Measurements from ENCODE around the gene THSD8. TPM values are rescaled to one million over a fixed set of nuclear protein-coding genes. Genes with fewer than 3 reads are reported as not detected.

THSD8 gene
- total RNA-seq = 10 to 100 TPM; 31.0 to 48.2 TPM

- H3K4me1 Mint-ChIP-seq = peaks cover 29% of the 10 kb centered on the region
- DNase-seq (peak; percentile 87), ATAC-seq (peak; percentile 58)
- no peaks in the 10 kb centered on the region for H3K9me3 Mint-ChIP-seq (ENCODE audit: low read depth)
- H3K36me3 Mint-ChIP-seq (ENCODE audit: low read depth) = peaks cover 14% of the 10 kb centered on the region
- POLR2A ChIA-PET = no interaction called here
- H3K27me3 Mint-ChIP-seq = no peaks in the 10 kb centered on the region
- CTCF ChIA-PET = interaction anchor here (0.5 to 15.0 kb wide), 13 partner anchors 10 to 164 kb away, joined by 3 to 451 read pairs (median 4); partner anchors contain the start of gene HOOK2
- H3K27ac Mint-ChIP-seq = peak within 1 kb of the TSS; percentile 78
- intact Hi-C loops (cut with DNase I, micrococcal nuclease) = loop anchor here (1.0 to 5.0 kb wide), 2 partner anchors 46 to 67 kb away; partner anchors contain the start of gene TRIR (in 1 of the 2)
- peak within 1 kb of the TSS; percentile 87 for H3K4me3 Mint-ChIP-seq
Observed at GRCh38 chr19:12801466-12802266, at the start of gene THSD8, which contains the start of gene PRDX2. Gene THSD8 (plus strand): TSS chr19:12802069. CDS start chr19:12802072, 3 bp downstream. Gene PRDX2 (minus strand): TSS chr19:12801800. CDS start chr19:12801261, 539 bp downstream.

DNA sequence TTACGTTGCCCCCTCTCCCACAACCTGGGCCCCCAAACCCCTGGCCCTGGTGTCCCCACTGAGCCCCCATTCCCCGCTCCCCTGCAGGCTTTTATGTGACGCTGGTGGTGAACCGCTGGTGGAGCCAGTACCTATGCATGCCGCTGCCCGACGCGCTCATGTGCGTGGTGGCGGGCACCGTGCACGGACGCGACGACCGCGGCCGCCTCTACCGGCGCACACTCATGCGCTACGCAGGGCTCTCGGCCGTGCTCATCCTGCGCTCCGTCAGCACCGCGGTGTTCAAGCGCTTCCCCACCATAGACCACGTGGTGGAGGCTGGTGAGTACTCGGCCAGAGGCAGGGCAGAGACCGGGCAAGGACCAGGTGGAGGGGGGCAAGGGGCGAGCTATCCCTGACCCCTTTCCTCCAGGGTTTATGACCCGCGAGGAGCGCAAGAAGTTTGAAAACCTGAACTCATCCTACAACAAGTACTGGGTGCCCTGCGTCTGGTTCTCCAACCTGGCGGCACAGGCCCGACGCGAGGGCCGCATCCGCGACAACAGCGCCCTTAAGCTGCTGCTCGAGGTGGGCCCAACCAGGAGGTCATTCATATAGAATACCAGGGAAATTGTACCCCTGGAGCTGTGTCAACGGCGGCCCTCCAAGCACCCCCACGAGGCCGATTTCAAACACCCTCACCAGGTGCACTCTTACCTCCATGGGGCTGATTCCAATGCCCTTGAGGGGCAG lies 47.2 kb upstream of the THSD8 start:
- Mint-ChIP-seq H3K27me3 (peaks cover 32% of the 10 kb centered on the region), H3K4me3 (no peak overlapping the region), H3K9me3 (ENCODE audit: low read depth) (no peaks in the 10 kb centered on the region), H3K4me1 (peaks cover 5% of the 10 kb centered on the region), H3K36me3 (ENCODE audit: low read depth) (no peaks in the 10 kb centered on the region), H3K27ac (no peak overlapping the region)
- intact Hi-C loops (cut with DNase I, micrococcal nuclease) = loop anchor here in 1 of 2 experiments (5.0 kb wide), 1 partner anchor 37 kb away; no protein-coding TSS in a partner anchor
- DNase-seq (no peak), ATAC-seq (no peak)
- CTCF ChIA-PET = interaction anchor here (0.6 to 1.7 kb wide), 8 partner anchors 11 to 1055 kb away, joined by 3 to 8 read pairs (median 3); no protein-coding TSS in a partner anchor
- POLR2A ChIA-PET = no interaction called here

DNA sequence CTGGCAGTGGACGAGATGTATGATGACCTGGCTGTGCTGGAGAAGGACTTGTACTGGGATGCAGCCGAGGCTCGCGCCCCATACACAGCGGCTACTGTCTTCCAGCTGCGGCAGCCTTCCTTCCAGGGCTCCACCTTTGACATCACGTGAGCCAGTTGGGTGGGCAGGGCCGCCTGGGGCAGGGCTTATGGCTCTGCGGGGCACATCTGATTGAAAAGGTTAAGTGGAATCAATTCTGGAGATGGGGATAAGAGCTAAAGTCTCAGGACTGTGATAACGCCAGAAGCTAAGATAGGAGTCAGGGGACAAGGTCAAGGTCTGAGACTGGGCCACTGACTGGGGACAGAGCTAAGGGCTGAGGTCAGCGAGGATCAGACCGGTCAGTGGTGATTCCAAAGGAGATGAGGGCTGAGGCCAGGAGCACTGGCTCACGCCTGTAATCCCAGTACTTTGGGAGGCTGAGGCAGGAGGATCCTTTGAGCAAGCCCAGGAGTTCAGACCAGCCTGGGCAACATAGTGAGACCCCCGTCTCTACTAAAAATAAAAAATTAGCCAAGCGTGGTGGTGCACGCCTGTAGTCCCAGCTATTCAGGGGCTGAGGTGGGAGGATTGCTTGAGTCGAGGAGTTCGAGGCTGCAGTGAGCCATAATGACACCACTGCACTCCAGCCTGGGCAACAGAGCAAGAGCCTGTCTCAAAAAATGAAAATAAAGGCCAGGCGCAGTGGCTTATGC lies 45.6 kb upstream of the THSD8 start:
- Mint-ChIP-seq H3K27ac (no peak overlapping the region), H3K9me3 (ENCODE audit: low read depth) (no peaks in the 10 kb centered on the region), H3K27me3 (peaks cover 25% of the 10 kb centered on the region), H3K4me3 (no peak overlapping the region), H3K4me1 (peaks cover 6% of the 10 kb centered on the region), H3K36me3 (ENCODE audit: low read depth) (no peaks in the 10 kb centered on the region)
- ATAC-seq (no peak), DNase-seq (no peak)
- POLR2A ChIA-PET = no interaction called here
- intact Hi-C loops (cut with DNase I, micrococcal nuclease) = loop anchor here in 1 of 2 experiments (5.0 kb wide), 1 partner anchor 39 kb away; no protein-coding TSS in a partner anchor
- CTCF ChIA-PET = interaction anchor here (1.0 to 12.1 kb wide), 5 partner anchors 9 to 115 kb away, joined by 3 to 153 read pairs (median 6); partner anchors contain the start of gene THSD8

GRCh38 chr19:12757544-12758274 lies 44.2 kb upstream of the THSD8 start:
- Mint-ChIP-seq H3K27ac (no peak overlapping the region), H3K4me3 (peak overlapping the region; percentile 19), H3K4me1 (peaks cover 6% of the 10 kb centered on the region), H3K36me3 (ENCODE audit: low read depth) (no peaks in the 10 kb centered on the region), H3K9me3 (ENCODE audit: low read depth) (no peaks in the 10 kb centered on the region), H3K27me3 (peaks cover 20% of the 10 kb centered on the region)
- CTCF ChIA-PET = interaction anchor here (0.6 to 14.7 kb wide), 30 partner anchors 8 to 1108 kb away, joined by 3 to 451 read pairs (median 4); partner anchors contain the start of genes FBXW9, GET3, JUNB and MAN2B1
- intact Hi-C loops (cut with DNase I, micrococcal nuclease) = loop anchor here (1.0 to 5.0 kb wide), 4 partner anchors 20 to 193 kb away; partner anchors contain the start of gene GET3 (in 1 of the 2)
- POLR2A ChIA-PET = no interaction called here
- DNase-seq (peak; percentile 83), ATAC-seq (peak; percentile 84)

GRCh38 chr19:12759686-12760085 lies 42.2 kb upstream of the THSD8 start:
- POLR2A ChIA-PET = interaction anchor here (0.6 kb wide), 1 partner anchor 65 kb away, joined by 4 read pairs; no protein-coding TSS in a partner anchor
- CTCF ChIA-PET = interaction anchor here (0.6 to 14.7 kb wide), 22 partner anchors 10 to 489 kb away, joined by 3 to 451 read pairs (median 4); partner anchors contain the start of genes GET3, JUNB, PRDX2 and RNASEH2A

DNA sequence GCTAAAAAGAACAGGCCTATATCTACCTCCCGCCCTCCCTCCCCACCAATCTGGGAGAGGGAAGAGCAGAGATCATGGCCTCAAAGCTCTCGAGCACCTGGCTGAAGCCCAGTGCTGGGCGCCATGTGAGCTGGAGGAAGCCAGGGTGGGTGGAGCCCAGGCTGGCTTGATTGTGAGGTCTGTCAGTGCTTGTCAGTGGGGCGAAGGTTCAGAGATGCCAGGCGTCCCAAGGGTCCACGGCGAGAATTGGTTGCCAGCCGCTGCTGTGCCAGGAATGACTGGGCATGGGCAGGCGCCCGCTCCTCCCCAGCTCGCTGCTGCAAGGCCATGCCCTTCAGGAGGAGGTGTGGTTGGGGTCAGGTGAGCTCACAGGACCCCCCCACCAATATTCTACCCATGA lies 38.8 kb upstream of the THSD8 start:
- intact Hi-C loops (cut with DNase I, micrococcal nuclease) = no loop called here
- Mint-ChIP-seq H3K4me1 (peaks cover 8% of the 10 kb centered on the region), H3K27ac (no peak overlapping the region), H3K27me3 (peaks cover 1% of the 10 kb centered on the region), H3K4me3 (no peak overlapping the region), H3K36me3 (ENCODE audit: low read depth) (no peaks in the 10 kb centered on the region), H3K9me3 (ENCODE audit: low read depth) (no peaks in the 10 kb centered on the region)
- ATAC-seq = no peak
- ChIA-PET CTCF (interaction anchor here (0.7 to 14.7 kb wide), 7 partner anchors 9 to 238 kb away, joined by 3 to 451 read pairs (median 4); partner anchors contain the start of genes JUNB, PRDX2 and THSD8), POLR2A (no interaction called here)
- no peak for DNase-seq

More at GRCh38 chr19:12759686-12760085, 42.2 kb upstream of the THSD8 start:
- Mint-ChIP-seq H3K4me3 (no peak overlapping the region), H3K27me3 (peaks cover 15% of the 10 kb centered on the region), H3K4me1 (peaks cover 6% of the 10 kb centered on the region), H3K27ac (no peak overlapping the region), H3K36me3 (ENCODE audit: low read depth) (no peaks in the 10 kb centered on the region), H3K9me3 (ENCODE audit: low read depth) (no peaks in the 10 kb centered on the region)
- no peak for ATAC-seq
- intact Hi-C loops (cut with DNase I, micrococcal nuclease) = loop anchor here (1.0 to 5.0 kb wide), 3 partner anchors 37 to 88 kb away; no protein-coding TSS in a partner anchor
- no peak for DNase-seq

DNA sequence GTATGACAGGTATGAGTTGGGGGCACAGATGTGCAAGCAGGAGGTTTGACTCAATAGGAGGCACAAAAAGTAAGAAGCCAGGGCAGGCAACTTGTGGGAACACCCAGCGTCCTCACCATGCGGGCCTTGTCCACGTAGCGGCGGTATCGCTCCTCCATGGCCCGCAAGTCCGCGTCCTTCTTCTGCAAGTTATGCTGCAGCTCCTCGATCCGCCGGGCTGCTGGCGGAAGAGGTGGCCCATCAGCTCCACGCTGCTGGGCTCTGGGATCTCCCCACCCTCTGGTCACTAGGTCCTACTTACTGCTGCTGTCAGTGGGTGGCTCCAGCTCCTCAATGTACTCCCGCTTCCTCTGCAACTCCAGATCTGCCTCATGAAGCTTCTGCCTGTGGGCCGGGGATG lies 37.2 kb upstream of the THSD8 start:
- Mint-ChIP-seq H3K36me3 (ENCODE audit: low read depth) (no peaks in the 10 kb centered on the region), H3K9me3 (ENCODE audit: low read depth) (no peaks in the 10 kb centered on the region), H3K4me1 (peaks cover 12% of the 10 kb centered on the region), H3K27ac (no peak overlapping the region), H3K27me3 (no peaks in the 10 kb centered on the region), H3K4me3 (no peak overlapping the region)
- DNase-seq (no peak), ATAC-seq (no peak)
- intact Hi-C loops (cut with DNase I, micrococcal nuclease) = no loop called here
- CTCF ChIA-PET = interaction anchor here (0.6 to 14.7 kb wide), 10 partner anchors 12 to 173 kb away, joined by 3 to 451 read pairs (median 9); partner anchors contain the start of genes CALR, JUNB, PRDX2 and RNASEH2A
- POLR2A ChIA-PET = interaction anchor here (1.0 kb wide), 1 partner anchor 31 kb away, joined by 4 read pairs; no protein-coding TSS in a partner anchor

DNA sequence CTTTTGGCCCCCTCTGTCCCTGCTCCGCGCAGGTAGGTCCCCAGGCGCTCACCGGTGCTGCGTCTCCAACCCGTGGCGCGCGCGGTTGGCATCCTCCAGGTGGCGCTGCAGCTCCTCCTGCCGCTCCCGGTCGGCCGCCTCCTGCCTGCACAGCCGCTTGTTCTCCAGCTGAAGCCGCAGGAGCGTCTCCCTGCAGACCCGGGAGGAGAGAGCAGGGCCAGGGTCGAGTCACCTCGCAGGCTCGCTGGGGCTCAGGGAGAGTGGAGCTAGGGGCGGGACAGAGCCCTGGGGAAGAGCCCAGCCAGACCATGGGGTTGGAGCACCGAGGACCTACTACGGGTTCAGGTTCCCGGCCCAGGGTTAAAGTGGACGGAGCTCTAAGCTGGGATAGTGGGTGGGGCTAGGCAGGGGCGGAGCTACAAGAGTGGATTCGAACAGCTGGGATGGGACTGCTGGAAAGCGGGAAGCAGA lies 35.8 kb upstream of the THSD8 start:
- no peaks in the 10 kb centered on the region for H3K27me3 Mint-ChIP-seq
- H3K27ac Mint-ChIP-seq = no peak overlapping the region
- H3K9me3 Mint-ChIP-seq (ENCODE audit: low read depth) = no peaks in the 10 kb centered on the region
- H3K4me1 Mint-ChIP-seq = peaks cover 10% of the 10 kb centered on the region
- ChIA-PET CTCF (interaction anchor here (0.6 to 14.7 kb wide), 33 partner anchors 8 to 1400 kb away, joined by 3 to 451 read pairs (median 4); partner anchors contain the start of genes JUNB, PRDX2, RNASEH2A and RTBDN), POLR2A (interaction anchor here (0.6 to 1.3 kb wide), 5 partner anchors 23 to 101 kb away, joined by 3 to 12 read pairs (median 7); partner anchors contain the start of gene JUNB)
- H3K4me3 Mint-ChIP-seq = peak overlapping the region; percentile 17
- intact Hi-C loops (cut with DNase I, micrococcal nuclease) = loop anchor here (1.0 kb wide), 2 partner anchors 30 to 81 kb away; no protein-coding TSS in a partner anchor
- DNase-seq = peak; percentile 94
- H3K36me3 Mint-ChIP-seq (ENCODE audit: low read depth) = no peaks in the 10 kb centered on the region
- peak; percentile 83 for ATAC-seq

DNA sequence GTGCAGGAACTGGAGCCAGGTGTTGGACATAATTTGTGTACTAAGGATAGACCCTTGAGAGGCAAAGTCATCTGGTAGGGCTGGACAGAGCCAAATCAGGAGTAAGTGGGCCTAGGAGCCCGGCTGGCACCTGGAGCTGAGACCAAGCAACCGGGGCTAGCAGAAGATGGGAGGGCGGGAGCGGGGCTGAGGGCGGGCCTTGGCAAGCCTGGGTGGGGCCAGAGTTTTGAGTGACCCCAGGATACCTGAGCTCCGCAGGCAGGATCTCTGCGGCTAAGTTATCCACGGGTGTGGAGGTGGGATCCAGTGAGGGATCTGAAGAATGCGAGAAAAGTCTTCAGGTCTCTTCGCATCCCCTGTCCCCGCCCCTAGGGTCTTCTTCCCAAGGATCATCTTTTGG lies 34.7 kb upstream of the THSD8 start:
- ChIA-PET CTCF (interaction anchor here (1.2 to 14.7 kb wide), 9 partner anchors 10 to 127 kb away, joined by 3 to 451 read pairs (median 7); partner anchors contain the start of genes JUNB, PRDX2, RNASEH2A and THSD8), POLR2A (interaction anchor here (0.6 to 1.3 kb wide), 2 partner anchors 22 to 41 kb away, joined by 6 to 7 read pairs; no protein-coding TSS in a partner anchor)
- intact Hi-C loops (cut with DNase I, micrococcal nuclease) = no loop called here
- H3K27me3 Mint-ChIP-seq = no peaks in the 10 kb centered on the region
- no peaks in the 10 kb centered on the region for H3K36me3 Mint-ChIP-seq (ENCODE audit: low read depth)
- no peak for DNase-seq
- H3K27ac Mint-ChIP-seq = no peak overlapping the region
- no peak for ATAC-seq
- H3K4me3 Mint-ChIP-seq = no peak overlapping the region
- H3K4me1 Mint-ChIP-seq = peaks cover 10% of the 10 kb centered on the region
- H3K9me3 Mint-ChIP-seq (ENCODE audit: low read depth) = no peaks in the 10 kb centered on the region

Measured in activated CD4-positive, alpha-beta T cell treated with anti-CD3 and anti-CD28 coated beads for 36 hours (primary cell).